GM21576 (cell line): ENCODE measurements around the gene CDC42BPB.
A peak's percentile ranks its signal among the peaks of the same experiment; 100 is the strongest.

Source experiments
- ATAC-seq: cut with Tn5 transposase; IDR thresholded peaks from one replicate; pipeline ENCODE4 v1.9.1; 2021; ENCODE audit warnings: mild to moderate bottlenecking, moderate library complexity; ENCODE audit not compliant: unreplicated experiment

Gene CDC42BPB, protein sequence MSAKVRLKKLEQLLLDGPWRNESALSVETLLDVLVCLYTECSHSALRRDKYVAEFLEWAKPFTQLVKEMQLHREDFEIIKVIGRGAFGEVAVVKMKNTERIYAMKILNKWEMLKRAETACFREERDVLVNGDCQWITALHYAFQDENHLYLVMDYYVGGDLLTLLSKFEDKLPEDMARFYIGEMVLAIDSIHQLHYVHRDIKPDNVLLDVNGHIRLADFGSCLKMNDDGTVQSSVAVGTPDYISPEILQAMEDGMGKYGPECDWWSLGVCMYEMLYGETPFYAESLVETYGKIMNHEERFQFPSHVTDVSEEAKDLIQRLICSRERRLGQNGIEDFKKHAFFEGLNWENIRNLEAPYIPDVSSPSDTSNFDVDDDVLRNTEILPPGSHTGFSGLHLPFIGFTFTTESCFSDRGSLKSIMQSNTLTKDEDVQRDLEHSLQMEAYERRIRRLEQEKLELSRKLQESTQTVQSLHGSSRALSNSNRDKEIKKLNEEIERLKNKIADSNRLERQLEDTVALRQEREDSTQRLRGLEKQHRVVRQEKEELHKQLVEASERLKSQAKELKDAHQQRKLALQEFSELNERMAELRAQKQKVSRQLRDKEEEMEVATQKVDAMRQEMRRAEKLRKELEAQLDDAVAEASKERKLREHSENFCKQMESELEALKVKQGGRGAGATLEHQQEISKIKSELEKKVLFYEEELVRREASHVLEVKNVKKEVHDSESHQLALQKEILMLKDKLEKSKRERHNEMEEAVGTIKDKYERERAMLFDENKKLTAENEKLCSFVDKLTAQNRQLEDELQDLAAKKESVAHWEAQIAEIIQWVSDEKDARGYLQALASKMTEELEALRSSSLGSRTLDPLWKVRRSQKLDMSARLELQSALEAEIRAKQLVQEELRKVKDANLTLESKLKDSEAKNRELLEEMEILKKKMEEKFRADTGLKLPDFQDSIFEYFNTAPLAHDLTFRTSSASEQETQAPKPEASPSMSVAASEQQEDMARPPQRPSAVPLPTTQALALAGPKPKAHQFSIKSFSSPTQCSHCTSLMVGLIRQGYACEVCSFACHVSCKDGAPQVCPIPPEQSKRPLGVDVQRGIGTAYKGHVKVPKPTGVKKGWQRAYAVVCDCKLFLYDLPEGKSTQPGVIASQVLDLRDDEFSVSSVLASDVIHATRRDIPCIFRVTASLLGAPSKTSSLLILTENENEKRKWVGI (N-terminal part only)

DNA sequence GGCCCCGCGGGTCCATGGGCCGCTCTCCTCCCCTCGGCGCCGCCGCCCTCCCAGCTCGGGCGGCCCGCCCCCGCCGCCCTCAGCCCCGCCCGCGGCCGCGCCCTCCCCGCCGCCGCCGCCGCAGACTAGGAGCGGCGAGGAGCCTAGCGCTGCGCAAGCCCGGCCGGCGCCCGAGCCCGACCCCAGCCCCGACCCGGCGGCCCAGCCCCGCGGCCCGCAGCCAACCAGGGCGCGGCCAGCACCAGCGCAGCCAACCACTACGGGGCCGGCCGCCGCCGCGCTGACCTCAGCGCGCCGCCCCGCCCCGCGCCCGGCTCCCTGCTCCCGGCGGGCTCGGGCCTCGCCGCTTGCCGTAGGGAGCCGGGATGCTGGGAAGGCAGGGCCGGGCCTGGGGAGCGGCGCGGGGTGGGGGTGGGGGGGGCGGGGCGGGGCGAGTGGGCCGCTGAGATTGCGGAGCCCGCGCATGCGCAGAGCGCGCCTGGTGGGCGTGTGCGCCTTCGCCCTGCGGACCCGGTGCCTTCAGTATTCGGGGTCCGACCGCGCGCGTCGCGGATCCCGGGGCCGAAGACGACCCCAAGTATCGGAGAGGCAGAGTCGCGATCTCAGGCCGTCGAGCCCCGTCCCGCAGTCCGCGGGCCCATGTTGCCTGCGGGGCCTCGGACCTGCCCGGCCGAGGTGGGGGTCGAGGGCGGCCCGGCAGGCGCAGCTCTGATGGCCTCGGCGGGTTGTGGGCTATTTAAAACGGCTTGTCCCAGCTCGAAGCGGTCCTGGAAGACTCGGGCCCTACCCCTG is at the start of gene CDC42BPB:
TSS of gene CDC42BPB (minus strand) at position 178 of the 792 bp plus-strand sequence. CDS start 376 bp downstream, outside the sequence.
- peak; percentile 63 for ATAC-seq

DNA sequence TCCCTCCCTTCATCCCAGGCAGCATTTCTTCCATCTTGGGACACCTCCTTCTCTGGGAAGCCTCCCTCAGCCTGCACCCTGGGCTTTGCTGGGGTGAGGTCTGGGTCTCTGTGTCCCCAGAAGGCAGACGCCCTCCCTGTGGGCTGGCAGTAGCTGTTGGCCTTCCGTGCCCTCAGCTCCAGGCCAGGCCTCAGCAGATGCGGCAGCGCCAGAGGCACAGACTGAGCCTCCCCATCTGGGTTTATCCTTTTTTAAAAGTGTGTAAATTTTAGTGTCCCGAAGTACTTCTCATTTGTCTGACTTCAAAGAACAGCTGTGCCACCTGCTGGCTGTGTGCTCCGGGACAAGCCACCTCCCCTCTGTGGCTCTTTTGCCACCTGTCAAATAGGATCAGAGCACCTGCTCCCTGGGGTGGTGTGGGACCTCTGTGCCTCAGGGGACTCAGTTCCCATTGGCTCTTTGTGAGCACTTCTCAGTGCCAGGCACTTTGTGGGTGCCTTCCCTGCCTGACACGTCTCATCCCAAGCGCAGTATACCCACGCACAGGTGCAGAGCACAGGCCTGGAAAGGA is 48.3 kb upstream of the CDC42BPB start:
- ATAC-seq = no peak

DNA sequence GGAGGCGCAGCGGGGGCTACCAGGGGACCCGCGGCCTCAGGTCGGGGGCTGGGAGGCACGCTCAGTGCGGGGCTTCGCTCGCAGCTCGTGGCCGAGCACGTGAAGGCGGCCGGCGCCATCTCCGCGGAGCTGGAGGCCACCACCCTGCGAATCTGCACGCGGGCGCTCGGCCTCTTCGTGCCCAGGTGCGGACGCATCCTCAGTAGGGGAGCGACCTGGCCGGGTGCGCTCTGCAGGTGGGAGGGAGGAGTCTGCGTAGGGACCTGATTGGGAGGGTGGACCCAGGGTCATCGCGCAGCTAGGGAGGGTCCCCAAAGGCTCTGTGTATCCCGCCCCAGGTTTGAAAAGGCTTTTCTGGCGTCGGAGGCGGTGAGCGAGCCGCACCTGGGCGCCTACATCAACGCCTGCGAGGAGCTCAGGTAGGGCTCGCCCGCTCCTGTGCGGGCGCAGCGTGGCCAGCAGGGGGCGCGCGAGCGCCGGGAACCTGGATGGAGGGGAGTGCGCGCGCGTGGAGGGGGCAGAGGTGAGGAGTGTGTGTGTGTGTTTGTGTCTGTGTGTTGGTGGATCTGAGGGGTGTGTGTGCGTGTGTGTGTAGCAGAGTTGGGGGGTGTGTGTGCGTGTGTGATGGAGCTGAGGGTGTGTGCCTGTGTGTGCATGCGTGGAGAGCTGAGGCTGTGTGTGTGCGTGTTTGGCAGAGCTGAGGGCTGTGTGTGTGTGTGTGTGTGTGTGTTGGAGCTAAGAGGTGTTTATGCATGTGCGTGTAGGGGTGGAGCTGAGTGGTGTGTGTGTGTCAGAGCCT is 47.5 kb upstream of the CDC42BPB start:
- no peak for ATAC-seq

DNA sequence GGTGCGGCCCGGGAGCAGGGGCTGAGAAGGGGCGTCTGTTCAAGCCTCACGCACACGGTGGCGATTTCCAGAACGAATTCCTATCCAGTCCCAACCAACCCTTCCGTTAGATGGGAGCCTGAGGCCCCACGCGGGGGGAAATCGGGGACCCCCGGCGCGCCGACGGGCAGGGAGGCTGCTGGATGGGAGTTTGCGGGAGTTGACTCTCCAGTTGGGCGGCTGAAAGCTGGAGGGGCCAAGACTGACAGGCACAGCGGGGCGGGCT is 47.0 kb upstream of the CDC42BPB start:
- ATAC-seq = no peak

DNA sequence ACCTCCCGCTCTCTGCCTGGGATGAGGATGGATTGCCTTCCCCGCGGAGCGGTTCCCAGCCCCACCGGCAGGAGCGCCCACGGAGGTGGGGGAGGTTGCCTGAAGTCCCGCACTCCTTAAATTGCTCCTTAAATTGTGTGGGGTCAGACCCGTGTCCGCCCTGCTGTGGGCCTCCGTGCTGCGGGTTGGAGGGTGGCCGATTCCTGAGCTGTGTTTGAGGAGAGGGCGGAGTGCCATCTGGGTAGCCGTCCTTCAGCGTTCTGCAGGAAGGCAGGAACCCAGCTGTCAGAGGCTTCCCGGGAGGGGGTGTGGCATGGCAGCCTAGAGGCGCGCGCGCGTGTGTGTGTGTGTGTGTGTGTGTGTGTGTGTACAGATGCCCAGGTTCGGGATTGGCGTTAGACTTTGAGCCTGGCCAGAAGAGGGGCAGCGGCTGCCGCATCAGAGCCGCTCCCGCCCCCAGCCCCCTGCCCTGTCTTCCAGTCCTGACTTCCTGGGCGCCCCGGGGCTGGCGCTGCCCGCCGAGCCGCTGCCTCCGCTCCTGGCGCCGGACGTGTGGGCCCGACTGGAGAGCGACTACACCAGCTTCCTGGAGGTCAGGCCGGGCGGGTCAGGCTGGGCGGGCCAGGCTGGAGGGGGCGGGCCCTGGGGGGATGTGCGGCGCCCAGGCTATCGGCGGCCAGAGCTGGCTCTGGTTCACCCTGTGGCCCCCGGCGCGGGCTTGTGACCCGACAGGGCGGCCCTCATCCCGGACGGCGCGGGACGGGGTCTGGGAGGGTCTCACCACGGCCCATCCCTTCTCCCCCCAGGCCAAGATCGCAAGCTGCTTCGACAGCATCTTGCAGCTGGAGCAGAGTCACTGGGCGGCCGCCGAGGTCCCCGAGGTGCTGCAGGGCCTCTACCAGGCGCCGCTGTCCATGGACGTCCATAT is 46.4 kb upstream of the CDC42BPB start:
- no peak for ATAC-seq

DNA sequence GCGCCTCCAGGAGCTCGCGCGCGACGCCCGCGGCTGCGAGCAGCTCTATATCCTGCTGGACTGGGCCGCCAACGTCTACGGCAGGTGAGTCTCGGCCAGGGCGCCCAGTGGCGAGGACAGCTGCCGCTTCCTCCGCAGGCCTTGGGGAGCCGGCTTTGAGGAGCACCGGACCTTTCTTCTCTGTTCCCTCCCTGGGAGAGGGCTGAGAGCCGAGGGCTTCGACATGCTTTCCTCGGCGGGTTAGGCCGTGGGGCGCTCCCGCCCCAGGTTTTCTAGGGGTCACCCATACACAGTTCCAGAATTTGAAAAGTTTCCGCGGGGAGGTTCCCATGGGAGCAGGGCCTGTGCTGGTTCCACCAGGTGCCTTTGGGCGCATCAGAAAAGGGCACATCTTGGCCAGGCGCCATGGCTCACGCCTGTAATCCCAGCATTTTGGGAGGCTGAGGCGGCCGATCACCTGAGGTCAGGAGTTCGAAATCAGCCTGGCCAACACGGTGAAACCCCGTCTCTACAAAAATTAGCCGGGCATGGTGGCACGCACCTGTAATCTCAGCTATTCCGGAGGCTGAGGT is 45.4 kb upstream of the CDC42BPB start:
- no peak for ATAC-seq

DNA sequence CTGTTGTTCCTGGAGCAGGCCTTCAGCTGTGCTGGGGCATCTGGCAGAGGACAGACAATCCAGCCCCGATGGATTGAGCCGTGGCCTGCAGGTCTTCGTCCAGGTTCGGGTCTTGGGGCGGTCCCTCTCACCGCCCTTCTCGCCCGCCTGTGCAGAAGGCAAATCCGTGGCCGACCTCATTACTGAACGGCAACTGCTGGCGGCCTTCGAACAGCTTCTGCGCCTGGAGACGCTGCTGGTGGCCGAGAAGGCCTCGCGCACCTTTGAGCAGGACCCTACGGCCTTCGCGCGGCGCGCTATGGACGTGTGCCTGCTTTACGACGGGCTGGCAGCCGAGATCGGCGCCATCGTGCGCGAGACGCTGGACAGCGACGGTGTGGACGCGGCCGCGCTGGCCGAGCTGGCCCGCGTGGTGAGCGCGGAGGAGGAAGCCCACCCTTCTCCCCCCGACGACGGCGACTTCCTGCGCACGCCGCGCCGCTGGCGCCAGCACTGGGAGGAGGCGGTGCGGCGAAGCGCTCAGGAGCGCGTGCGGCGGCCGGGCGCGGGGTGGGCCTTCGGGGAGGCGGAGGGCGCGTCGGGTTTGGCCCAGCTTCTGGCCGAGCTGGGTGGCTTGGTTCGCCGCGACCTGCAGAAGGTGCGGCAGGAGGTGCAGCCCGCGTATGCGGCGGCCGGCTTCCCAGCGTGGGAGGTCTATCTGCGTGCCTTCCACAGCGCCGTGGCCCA is 44.8 kb upstream of the CDC42BPB start:
- no peak for ATAC-seq

DNA sequence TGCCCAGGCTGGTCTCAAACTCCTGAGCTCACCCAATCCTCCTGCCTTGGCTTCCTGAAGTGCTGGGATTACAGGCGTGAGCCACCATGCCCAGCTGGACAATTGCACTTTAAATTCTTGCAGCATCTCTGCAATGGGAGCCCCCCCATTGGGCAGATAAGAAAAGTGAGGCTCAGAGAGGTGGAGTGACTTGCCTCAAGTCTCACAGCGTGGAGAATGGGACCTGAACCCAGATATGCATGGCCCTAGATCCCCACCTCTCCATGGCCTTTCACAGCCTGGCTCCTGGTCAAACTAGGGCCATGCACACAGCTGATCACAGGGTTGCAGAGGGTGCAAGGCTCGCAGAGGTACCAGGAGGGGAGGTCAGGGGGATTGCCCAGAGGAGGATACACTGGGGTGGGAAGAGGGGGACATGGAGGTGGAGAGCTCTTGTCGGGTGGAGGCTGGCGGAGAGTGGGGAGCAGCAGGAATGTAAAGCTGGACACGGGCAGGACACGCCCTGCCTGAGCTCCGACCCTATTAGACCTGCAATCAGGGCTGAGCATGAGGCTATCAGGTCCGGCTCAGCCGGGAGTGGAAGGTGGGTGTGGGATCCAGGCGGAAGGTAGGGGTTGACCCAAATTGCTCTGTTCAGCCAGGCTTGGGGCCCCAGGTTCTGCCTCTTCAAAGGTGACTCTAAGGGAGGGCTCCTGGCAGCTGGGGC is 44.1 kb upstream of the CDC42BPB start:
- no peak for ATAC-seq

DNA sequence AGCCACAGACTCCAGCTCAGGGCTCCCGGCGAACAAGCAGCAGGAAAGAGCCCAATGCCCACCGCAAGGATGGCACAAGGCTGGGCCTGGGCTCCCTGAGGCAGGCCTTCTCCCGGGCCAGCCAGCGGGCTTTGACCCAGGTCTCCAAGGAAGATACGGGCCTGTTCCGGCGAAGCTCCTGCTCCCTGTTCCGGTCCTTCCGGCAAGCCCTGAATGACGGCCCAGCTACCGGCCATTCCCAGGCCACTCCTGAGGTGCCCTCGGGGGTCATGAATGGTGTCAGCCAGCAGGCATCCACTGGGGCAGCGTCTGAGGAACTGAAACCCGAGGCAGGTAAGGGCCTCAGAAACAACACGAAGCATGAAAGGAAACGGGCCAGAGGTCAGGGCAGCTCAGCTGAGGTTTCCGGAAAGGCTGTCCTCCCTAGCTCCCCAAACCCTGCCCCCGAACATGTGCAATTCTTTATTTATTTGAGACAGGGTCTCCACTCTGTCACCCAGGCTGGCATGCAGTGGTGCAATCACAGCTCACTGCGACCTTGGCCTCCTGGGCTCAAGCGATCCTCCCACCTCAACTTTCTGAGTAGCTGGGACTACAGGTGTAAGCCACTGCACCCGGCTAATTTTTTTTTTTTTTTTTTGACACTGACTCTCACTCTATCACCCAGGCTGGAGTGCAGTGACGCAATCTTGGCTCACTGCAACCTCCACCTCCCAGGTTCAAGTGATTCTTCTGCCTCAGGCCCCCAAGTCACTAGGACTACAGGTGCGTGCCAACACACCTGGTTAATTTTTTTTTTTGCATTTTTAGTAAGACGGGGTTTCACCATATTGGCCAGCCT is 43.2 kb upstream of the CDC42BPB start:
- ATAC-seq = peak; percentile 74

DNA sequence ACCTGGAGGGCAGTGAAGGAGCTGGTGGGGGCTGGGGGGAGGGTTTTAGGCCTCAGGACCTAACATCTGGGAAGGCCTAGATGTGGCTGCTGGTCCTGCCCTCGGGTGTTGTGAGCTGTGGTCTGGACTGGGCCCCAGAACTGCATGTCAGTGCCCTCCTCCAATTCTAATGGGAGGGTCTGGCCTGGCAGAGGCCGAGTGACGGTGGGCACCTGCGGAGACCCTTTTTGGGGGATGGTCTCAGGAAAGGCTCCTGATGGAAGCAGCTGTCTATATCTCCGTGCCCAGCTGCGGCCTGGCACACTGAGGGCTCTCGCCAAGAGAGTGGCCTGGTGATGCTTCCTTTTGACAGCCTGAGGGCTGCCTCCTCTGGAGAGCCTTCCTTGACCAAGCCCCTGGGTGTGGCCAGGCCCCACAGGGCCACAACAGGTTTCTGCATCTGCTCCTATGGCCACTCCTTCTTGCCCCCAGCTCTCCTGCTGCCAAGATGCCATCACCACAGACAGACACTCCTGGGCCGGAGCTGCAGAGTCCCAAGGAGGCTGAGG is 42.5 kb upstream of the CDC42BPB start:
- no peak for ATAC-seq

DNA sequence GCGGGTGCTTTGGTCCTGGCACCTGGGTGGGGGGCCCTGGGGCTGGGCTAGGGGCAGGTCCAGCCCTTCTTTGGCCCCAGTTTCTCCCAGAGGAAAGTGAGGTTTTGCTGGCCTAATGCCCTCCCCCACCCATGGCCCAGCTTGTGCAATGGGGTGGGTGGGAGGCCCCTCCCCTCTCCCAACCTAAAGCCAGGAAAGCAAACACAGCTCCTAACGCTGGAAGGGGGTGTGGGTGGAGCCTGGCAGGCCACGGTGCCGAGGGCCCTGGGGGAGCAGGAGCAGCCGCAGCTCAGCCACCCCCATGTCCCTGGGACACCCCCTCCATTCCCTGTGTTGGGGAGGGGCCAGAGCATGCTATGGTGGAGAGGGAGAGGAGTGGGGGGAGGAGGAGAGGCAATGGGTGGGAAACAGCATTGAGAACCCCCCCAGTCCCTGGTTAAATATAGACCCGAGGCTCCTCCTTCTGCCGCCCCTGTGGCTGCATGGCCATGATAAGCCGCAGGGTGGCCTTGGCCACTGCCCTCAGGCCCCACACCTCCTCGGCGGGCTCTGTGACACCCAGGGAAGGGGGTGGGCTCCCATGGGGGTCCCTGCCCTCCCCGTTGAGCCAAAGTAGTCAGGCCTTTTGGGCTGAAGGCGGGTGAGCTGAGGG is 41.9 kb upstream of the CDC42BPB start:
- no peak for ATAC-seq

DNA sequence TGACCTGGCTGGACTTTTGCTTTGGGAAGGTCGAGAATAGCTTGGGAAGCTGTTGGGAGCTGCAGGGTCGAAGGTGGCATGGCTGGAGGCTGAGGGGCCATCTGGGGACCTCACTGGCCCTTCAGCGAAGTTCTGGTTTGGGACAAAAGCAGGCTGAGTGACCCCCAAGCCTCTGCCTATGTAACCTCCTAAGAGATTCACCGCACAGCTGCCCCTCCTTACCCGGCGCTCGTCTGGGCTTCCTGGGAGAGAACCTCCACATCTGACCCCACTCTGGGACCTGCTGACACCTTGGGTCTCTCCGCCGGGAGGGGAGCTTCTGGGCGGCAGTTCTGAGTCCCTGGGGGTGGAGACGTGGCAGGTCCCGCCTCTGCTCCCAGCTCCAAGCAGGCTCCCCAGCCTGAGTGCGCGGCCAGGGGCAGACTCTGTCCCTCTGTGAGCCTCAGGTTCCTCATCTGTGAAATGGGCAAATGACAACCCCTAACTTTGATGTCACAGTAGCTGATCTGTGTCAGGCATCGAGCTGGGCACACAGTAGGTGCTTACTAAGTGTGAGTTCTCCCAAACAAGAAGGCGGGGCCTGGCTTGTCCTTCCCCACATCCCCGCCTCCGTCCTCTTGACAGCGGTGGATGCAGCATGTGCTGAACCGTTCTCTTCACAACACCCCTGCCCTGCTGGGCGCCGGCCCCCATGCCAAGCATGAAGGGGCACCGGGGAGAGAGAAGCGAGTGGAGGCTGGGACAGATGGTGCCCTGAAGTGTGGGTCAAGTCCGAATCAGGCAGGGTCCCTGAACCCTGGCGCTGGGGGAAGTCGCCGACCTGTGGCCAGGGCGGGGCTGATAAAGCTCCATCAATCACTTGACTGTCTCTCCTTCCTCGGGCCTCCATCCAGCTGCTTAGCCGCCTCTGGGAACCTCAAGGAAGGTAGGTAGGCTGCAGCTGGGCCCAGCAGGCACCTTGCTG is 40.9 kb upstream of the CDC42BPB start:
- no peak for ATAC-seq

DNA sequence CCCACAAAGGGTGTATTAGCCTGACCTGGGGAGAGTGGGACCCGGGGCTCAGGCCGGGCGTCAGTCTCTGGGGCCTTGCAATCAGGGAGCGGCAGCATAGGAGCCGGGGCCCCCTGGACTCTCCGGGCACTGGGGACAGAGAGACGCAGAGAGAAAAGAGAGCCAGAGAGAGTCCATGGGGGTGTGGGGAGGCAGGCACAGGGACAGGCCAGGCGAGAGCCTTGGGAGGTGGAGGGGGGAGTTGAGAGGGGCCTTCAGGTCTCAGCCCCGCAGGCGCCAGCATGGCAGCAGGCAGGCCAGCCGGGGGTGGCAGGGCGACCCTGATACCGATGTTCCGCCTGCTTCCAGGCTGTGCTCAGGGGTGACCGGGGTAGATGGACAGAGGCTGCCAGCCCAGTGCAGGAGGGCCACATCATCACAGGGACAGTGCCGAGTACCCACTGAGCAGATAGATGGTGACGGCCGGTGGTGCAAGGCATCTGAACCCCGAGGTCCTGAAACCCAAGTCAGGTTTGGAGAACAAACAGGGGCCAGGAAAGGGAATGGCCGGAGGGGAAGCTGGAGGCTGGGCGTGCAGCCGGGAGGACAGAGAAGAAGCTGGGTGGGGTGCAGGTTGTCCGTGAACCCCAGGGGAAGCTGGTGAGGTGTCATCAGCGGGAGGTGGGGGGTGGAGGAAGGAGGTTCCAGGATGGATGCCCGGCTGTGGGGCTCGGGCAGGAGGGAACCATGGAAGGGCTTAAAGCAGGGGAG is 40.1 kb upstream of the CDC42BPB start:
- ATAC-seq = no peak
